Measurements from ENCODE around the gene ABO. TPM values are rescaled to one million over a fixed set of nuclear protein-coding genes. Genes with fewer than 3 reads are reported as not detected.

ABO gene
- total RNA-seq, 6 experiments from 2014 or later, result not detected

- Mint-ChIP-seq H3K4me1 (ENCODE audit: low read depth) (no peaks in the 10 kb centered on the region), H3K36me3 (ENCODE audit: low read depth) (no peaks in the 10 kb centered on the region), H3K4me3 (no peak overlapping the region), H3K27ac (no peak overlapping the region), H3K9me3 (no peaks in the 10 kb centered on the region), H3K27me3 (ENCODE audit: insufficient read depth) (peaks cover 22% of the 10 kb centered on the region)
- no peak for TF ChIP-seq CTCF (IDR thresholded peaks at IDR 0.05)
- no peak for DNase-seq
These were observed 18.9 kb downstream of the ABO start for GRCh38 chr9:133256136-133256461.

GRCh38 chr9:133255371-133256135, 19.4 kb downstream of the ABO start:
- no peak for DNase-seq
- Mint-ChIP-seq H3K4me3 (no peak overlapping the region), H3K27ac (no peak overlapping the region), H3K36me3 (ENCODE audit: low read depth) (no peaks in the 10 kb centered on the region), H3K4me1 (ENCODE audit: low read depth) (no peaks in the 10 kb centered on the region), H3K27me3 (ENCODE audit: insufficient read depth) (peaks cover 23% of the 10 kb centered on the region), H3K9me3 (no peaks in the 10 kb centered on the region)
- TF ChIP-seq CTCF (IDR thresholded peaks at IDR 0.05), result no peak

- DNase-seq, result no peak
- no peak for TF ChIP-seq CTCF (IDR thresholded peaks at IDR 0.05)
- Mint-ChIP-seq H3K27me3 (ENCODE audit: insufficient read depth) (peaks cover 19% of the 10 kb centered on the region), H3K27ac (no peak overlapping the region), H3K4me3 (no peak overlapping the region), H3K4me1 (ENCODE audit: low read depth) (no peaks in the 10 kb centered on the region), H3K36me3 (ENCODE audit: low read depth) (no peaks in the 10 kb centered on the region), H3K9me3 (no peaks in the 10 kb centered on the region)
These were observed 20.5 kb downstream of the ABO start for GRCh38 chr9:133254471-133254870.

- H3K27me3 Mint-ChIP-seq (ENCODE audit: insufficient read depth), result peaks cover 24% of the 10 kb centered on the region
- H3K4me1 Mint-ChIP-seq (ENCODE audit: low read depth), result no peaks in the 10 kb centered on the region
- no peaks in the 10 kb centered on the region for H3K9me3 Mint-ChIP-seq
- no peak overlapping the region for H3K4me3 Mint-ChIP-seq
- DNase-seq, result no peak
- TF ChIP-seq CTCF (IDR thresholded peaks at IDR 0.05), result no peak
- H3K27ac Mint-ChIP-seq, result no peak overlapping the region
- no peaks in the 10 kb centered on the region for H3K36me3 Mint-ChIP-seq (ENCODE audit: low read depth)
These were observed 21.7 kb downstream of the ABO start for GRCh38 chr9:133253268-133253667.

GRCh38 chr9:133252301-133253020, 22.5 kb downstream of the ABO start:
- Mint-ChIP-seq H3K27ac (no peak overlapping the region), H3K4me3 (no peak overlapping the region)

More at GRCh38 chr9:133252301-133253020, 22.5 kb downstream of the ABO start:
- H3K36me3 Mint-ChIP-seq (ENCODE audit: low read depth), result no peaks in the 10 kb centered on the region
- TF ChIP-seq CTCF (IDR thresholded peaks at IDR 0.05), result no peak
- no peak for DNase-seq
- peaks cover 22% of the 10 kb centered on the region for H3K27me3 Mint-ChIP-seq (ENCODE audit: insufficient read depth)
- no peaks in the 10 kb centered on the region for H3K4me1 Mint-ChIP-seq (ENCODE audit: low read depth)
- H3K9me3 Mint-ChIP-seq, result no peaks in the 10 kb centered on the region

Measured in HFFc6 (cell line).